Erythroblast (primary cell): ENCODE data around the gene ASPHD2.
"Not testable (repeated sequence)": the region's sequence is repeated elsewhere in the genome, so short reads cannot be mapped to it uniquely, and the experiment has no call there.

ENCODE experiments used
- GATA1 ChIP-seq: IDR thresholded peaks from 2 replicates; pipeline ENCODE4 v1.6.1; 2011; ENCODE audit warnings: low read depth, mild to moderate bottlenecking, control low read depth, low read length, moderate library complexity
- POLR2A ChIP-seq: IDR thresholded peaks from 2 replicates; pipeline ENCODE4 v1.6.1; 2011; ENCODE audit warnings: mild to moderate bottlenecking, low read length

GRCh38 chr22:26408562-26409220 is 20.4 kb upstream of the ASPHD2 start:
- TF ChIP-seq POLR2A, GATA1: not testable (repeated sequence)
